H9 (cell line): Measurements from ENCODE around the gene WBP2. TPM values are rescaled to one million over a fixed set of nuclear protein-coding genes. Genes with fewer than 3 reads are reported as not detected.

ENCODE experiments used
- DNase-seq: peaks from one replicate; pipeline ENCODE4 v3.0.0-alpha.2; 2017
- H2AFZ ChIP-seq: one replicate; pipeline ENCODE4 v1.6.1; 2013; ENCODE audit warnings: mild to moderate bottlenecking, low read length, control low read depth, moderate library complexity
- H2AK5ac ChIP-seq: 2 replicates; pipeline ENCODE4 v1.6.1; 2013; ENCODE audit warnings: low read length, control low read depth, mixed read lengths; ENCODE audit not compliant: insufficient read length
- H2BK120ac ChIP-seq: one replicate; pipeline ENCODE4 v1.6.1; 2013; ENCODE audit warnings: low read depth, mild to moderate bottlenecking, low read length, control low read depth, inconsistent platforms; ENCODE audit not compliant: poor library complexity, severe bottlenecking
- H2BK12ac ChIP-seq: 2 replicates; pipeline ENCODE4 v1.6.1; 2013; ENCODE audit warnings: low read length, control low read depth, mixed read lengths, low read depth; ENCODE audit not compliant: insufficient read length
- H2BK15ac ChIP-seq: 2 replicates; pipeline ENCODE4 v1.6.1; 2013; ENCODE audit warnings: low read depth, low read length, control low read depth
- H2BK20ac ChIP-seq: one replicate; pipeline ENCODE4 v1.6.1; 2013; ENCODE audit warnings: low read depth, mild to moderate bottlenecking, low read length, control low read depth, inconsistent platforms; ENCODE audit not compliant: poor library complexity, severe bottlenecking
- H2BK5ac ChIP-seq: 2 replicates; pipeline ENCODE4 v1.6.1; 2013; ENCODE audit warnings: low read length, control low read depth, mixed read lengths; ENCODE audit not compliant: insufficient read length
- H3K14ac ChIP-seq: 2 replicates; pipeline ENCODE4 v1.6.1; 2013; ENCODE audit warnings: low read length, control low read depth; ENCODE audit not compliant: insufficient read depth
- H3K18ac ChIP-seq: 2 replicates; pipeline ENCODE4 v1.6.1; 2013; ENCODE audit warnings: low read depth, mild to moderate bottlenecking, mixed read lengths, low read length, control low read depth; ENCODE audit not compliant: insufficient read length
- H3K23ac ChIP-seq: 2 replicates; pipeline ENCODE4 v1.6.1; 2013; ENCODE audit warnings: low read length, control low read depth, mixed read lengths, low read depth; ENCODE audit not compliant: insufficient read length
- H3K23me2 ChIP-seq: 2 replicates; pipeline ENCODE4 v1.6.1; 2013; ENCODE audit warnings: low read depth, mild to moderate bottlenecking, mixed read lengths, low read length, control low read depth; ENCODE audit not compliant: insufficient read length, poor library complexity, severe bottlenecking
- H3K27ac ChIP-seq: 2 replicates; pipeline ENCODE4 v1.5.1; 2013; ENCODE audit warnings: low read length, control low read depth, mixed read lengths, low read depth; ENCODE audit not compliant: insufficient read length
- H3K27me3 ChIP-seq: 2 replicates; pipeline ENCODE4 v1.6.1; 2013; ENCODE audit warnings: low read length, control low read depth, inconsistent platforms; ENCODE audit not compliant: insufficient read depth
- H3K4ac ChIP-seq: 2 replicates; pipeline ENCODE4 v1.6.1; 2013; ENCODE audit warnings: low read depth, mild to moderate bottlenecking, control low read depth, inconsistent platforms, low read length, moderate library complexity
- H3K4me1 ChIP-seq: 2 replicates; pipeline ENCODE4 v1.6.1; 2013; ENCODE audit warnings: low read length, control low read depth, inconsistent platforms; ENCODE audit not compliant: insufficient read depth
- H3K4me2 ChIP-seq: 2 replicates; pipeline ENCODE4 v1.6.1; 2013; ENCODE audit warnings: low read length, control low read depth, mixed read lengths; ENCODE audit not compliant: insufficient read length, insufficient read depth
- H3K56ac ChIP-seq: 2 replicates; pipeline ENCODE4 v1.6.1; 2013; ENCODE audit warnings: low read depth, mild to moderate bottlenecking, mixed read lengths, low read length, control low read depth; ENCODE audit not compliant: insufficient read length
- H3K79me1 ChIP-seq: 2 replicates; pipeline ENCODE4 v1.6.1; 2013; ENCODE audit warnings: low read depth, mild to moderate bottlenecking, moderate library complexity, low read length, control low read depth, inconsistent platforms; ENCODE audit not compliant: insufficient read depth, poor library complexity, severe bottlenecking
- H3K79me2 ChIP-seq: 2 replicates; pipeline ENCODE4 v1.6.1; 2013; ENCODE audit warnings: low read length, control low read depth, inconsistent platforms; ENCODE audit not compliant: insufficient read depth
- H3K9ac ChIP-seq: 2 replicates; pipeline ENCODE4 v1.6.1; 2013; ENCODE audit warnings: low read length, control low read depth, mixed read lengths; ENCODE audit not compliant: insufficient read length; ENCODE audit errors: extremely low read depth
- H3K9me3 ChIP-seq: one replicate; pipeline ENCODE4 v1.6.1; 2013; ENCODE audit warnings: low read depth, low read length, inconsistent platforms; ENCODE audit not compliant: control insufficient read depth
- H3T11ph ChIP-seq: one replicate; pipeline ENCODE4 v1.6.1; 2013; ENCODE audit warnings: mild to moderate bottlenecking, low read length, control low read depth, inconsistent platforms
- H4K20me1 ChIP-seq: one replicate; pipeline ENCODE4 v1.6.1; 2013; ENCODE audit not compliant: control insufficient read depth, insufficient read length, insufficient read depth
- H4K5ac ChIP-seq: 2 replicates; pipeline ENCODE4 v1.6.1; 2013; ENCODE audit warnings: low read depth, mild to moderate bottlenecking, mixed read lengths, low read length, control low read depth; ENCODE audit not compliant: insufficient read length
- H4K8ac ChIP-seq: replicated peaks from 2 replicates; pipeline ENCODE4 v1.6.1; 2013; ENCODE audit warnings: low read length, control low read depth, mixed read lengths, low read depth; ENCODE audit not compliant: insufficient read length
- H4K91ac ChIP-seq: 2 replicates; pipeline ENCODE4 v1.6.1; 2013; ENCODE audit warnings: low read depth, mild to moderate bottlenecking, moderate library complexity, mixed read lengths, low read length, control low read depth; ENCODE audit not compliant: insufficient read length
- H3K27ac Mint-ChIP-seq, 3 experiments: 2 replicates in 2 of 3; 3 replicates in 1 of 3; pipeline ENCODE4 v1.8.0; 2020 to 2021; ENCODE audit warnings: mixed read lengths in 3 of 3, mild to moderate bottlenecking in 1 of 3, moderate library complexity in 1 of 3
- H3K27me3 Mint-ChIP-seq: 2 replicates; pipeline ENCODE4 v1.8.0; 2021; ENCODE audit warnings: low read depth, mild to moderate bottlenecking, moderate library complexity, mixed read lengths
- H3K36me3 Mint-ChIP-seq, 3 experiments: 2 replicates in 2 of 3; 3 replicates in 1 of 3; pipeline ENCODE4 v1.8.0; 2020 to 2021; ENCODE audit warnings: low read depth in 3 of 3, mixed read lengths in 3 of 3; ENCODE audit not compliant: insufficient read depth in 1 of 3
- H3K4me1 Mint-ChIP-seq, 2 experiments: 2 replicates each; pipeline ENCODE4 v1.8.0; 2020; ENCODE audit warnings: mixed read lengths in 2 of 2
- H3K4me3 Mint-ChIP-seq, 2 experiments: 2 replicates in 1 of 2; 3 replicates in 1 of 2; pipeline ENCODE4 v1.8.0; 2020 to 2021; ENCODE audit warnings: mild to moderate bottlenecking in 2 of 2, mixed read lengths in 2 of 2, moderate library complexity in 1 of 2
- H3K9me3 Mint-ChIP-seq, 2 experiments: 2 replicates in 1 of 2; 3 replicates in 1 of 2; pipeline ENCODE4 v1.8.0; 2020; ENCODE audit warnings: mild to moderate bottlenecking in 2 of 2, mixed read lengths in 2 of 2, moderate library complexity in 1 of 2
- CTCF ChIP-seq: fragments of 200-600 bp; sonication (generic); conservative IDR thresholded peaks from 3 replicates; pipeline ENCODE4 v1.8.0; 2021; ENCODE audit warnings: antibody characterized with exemption, mild to moderate bottlenecking
- WGBS: extraction: QIAGEN DNeasy Blood & Tissue Kit; methylation state at CpG from one replicate; pipeline ENCODE4 v1.1.7; 2013; ENCODE audit warnings: missing lambda C conversion rate, low lambda C conversion rate, mixed read lengths; ENCODE audit not compliant: insufficient read length; ENCODE audit errors: extremely low coverage; 5-methylcytosine and 5-hydroxymethylcytosine counted together
- total RNA-seq: library from RNA; stranded (reverse); gene quantifications from 2 replicates; pipeline ENCODE4 v1.2.1, GENCODE V29; 2021

Gene WBP2
- total RNA-seq, 1 experiment from 2014 or later = 63.2 TPM

- Histone ChIP-seq H2BK120ac (no peak overlapping the region), H3K18ac (no peak overlapping the region), H3K27ac (no peak overlapping the region), H4K8ac (no peak overlapping the region), H3K27me3 (no peaks in the 10 kb centered on the region), H2AK5ac (no peak overlapping the region), H3K9me3 (no peaks in the 10 kb centered on the region), H3K4ac (no peak overlapping the region), H2AFZ (no peak overlapping the region), H3K23ac (no peak overlapping the region), H3K14ac (no peak overlapping the region), H4K91ac (no peak overlapping the region), H3K79me1 (no peaks in the 10 kb centered on the region), H3T11ph (no peak overlapping the region), H2BK20ac (no peak overlapping the region), H3K4me2 (no peak overlapping the region), H3K9ac (no peak overlapping the region), H2BK15ac (no peak overlapping the region), H2BK12ac (no peak overlapping the region), H4K5ac (no peak overlapping the region), H3K56ac (no peak overlapping the region), H2BK5ac (no peak overlapping the region), H4K20me1 (no peaks in the 10 kb centered on the region), H3K23me2 (no peaks in the 10 kb centered on the region), H3K4me1 (no peaks in the 10 kb centered on the region), H3K79me2 (no peaks in the 10 kb centered on the region)
- H3K9me3 Mint-ChIP-seq = no peaks in the 10 kb centered on the region; a peak in 1 of 5 replicates
- no peak for DNase-seq
- no CpG with 5 or more reads among the region's 7 CpGs for WGBS
- no peaks in the 10 kb centered on the region for H3K4me1 Mint-ChIP-seq
- no peak overlapping the region for H3K4me3 Mint-ChIP-seq
- no peak overlapping the region; a peak in 1 of 7 replicates for H3K27ac Mint-ChIP-seq
- no peaks in the 10 kb centered on the region for H3K27me3 Mint-ChIP-seq
- H3K36me3 Mint-ChIP-seq = peaks cover 20 to 77% (median 71%) of the 10 kb centered on the region in 3 experiments
- no peak for TF ChIP-seq CTCF
Observed at GRCh38 chr17:75819116-75819515, 36.0 kb downstream of the WBP2 start.
